ENCODE data around the gene NFE2L3. TPM values are rescaled to one million over a fixed set of nuclear protein-coding genes. Genes with fewer than 3 reads are reported as not detected.

The NFE2L3 gene
- total RNA-seq, 1 experiment from 2014 or later = 39.2 TPM

DNA sequence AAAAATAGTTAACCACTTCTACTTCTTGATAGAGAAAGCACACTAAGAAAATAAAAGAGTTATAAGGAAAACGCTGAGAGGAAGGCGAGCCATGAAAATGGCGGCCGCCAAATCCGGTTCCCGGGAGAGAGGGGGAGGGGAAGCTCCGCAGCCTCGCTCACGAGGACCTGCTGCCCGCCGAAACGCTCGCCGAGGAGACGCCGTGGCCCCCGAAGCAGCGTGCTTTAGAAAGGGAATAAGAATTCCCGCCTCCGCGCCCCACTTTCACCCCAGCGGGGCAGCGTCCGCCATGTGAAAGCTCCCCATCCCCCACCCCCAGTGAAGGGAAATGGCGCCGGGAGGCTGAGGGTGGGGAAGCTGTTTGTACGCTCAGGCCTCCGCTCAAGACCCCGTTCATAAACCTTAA, 48.0 kb downstream of the NFE2L3 start:
- Mint-ChIP-seq H3K27ac (ENCODE audit: unreplicated experiment) (peak overlapping the region; percentile 100), H3K4me3 (ENCODE audit: unreplicated experiment) (peak overlapping the region; percentile 99), H3K9me3 (ENCODE audit: unreplicated experiment) (no peaks in the 10 kb centered on the region), H3K36me3 (ENCODE audit: insufficient read depth, unreplicated experiment) (peaks cover 91% of the 10 kb centered on the region), H3K27me3 (ENCODE audit: insufficient read depth, unreplicated experiment) (no peaks in the 10 kb centered on the region), H3K4me1 (ENCODE audit: low read depth, unreplicated experiment) (peaks cover 29% of the 10 kb centered on the region)
- peaks cover 25% of the 10 kb centered on the region for H3K4me1 ChIP-seq
- no TSS peak for BruUV-seq (replicated peaks)
- ChIA-PET POLR2A (interaction anchor here (0.6 to 1.1 kb wide), 6 partner anchors 15 to 1051 kb away, joined by 3 to 5 read pairs (median 4); partner anchors contain the start of gene NFE2L3), CTCF (interaction anchor here (1.0 to 1.1 kb wide), 2 partner anchors 44 to 48 kb away, joined by 3 to 5 read pairs; partner anchors contain the start of gene NFE2L3)
- H3K4me3 ChIP-seq (ENCODE audit: low read depth, low read length) = peak overlapping the region; percentile 85
- H3K9me3 ChIP-seq = no peaks in the 10 kb centered on the region
- intact Hi-C loops (cut with micrococcal nuclease; ENCODE audit: unreplicated experiment) = loop anchor here (2.0 to 10.0 kb wide), 2 partner anchors 85 to 965 kb away; partner anchors contain the start of gene HOXA9
- peak; percentile 72 to 76 for DNase-seq
- TF ChIP-seq, protein P1, sequence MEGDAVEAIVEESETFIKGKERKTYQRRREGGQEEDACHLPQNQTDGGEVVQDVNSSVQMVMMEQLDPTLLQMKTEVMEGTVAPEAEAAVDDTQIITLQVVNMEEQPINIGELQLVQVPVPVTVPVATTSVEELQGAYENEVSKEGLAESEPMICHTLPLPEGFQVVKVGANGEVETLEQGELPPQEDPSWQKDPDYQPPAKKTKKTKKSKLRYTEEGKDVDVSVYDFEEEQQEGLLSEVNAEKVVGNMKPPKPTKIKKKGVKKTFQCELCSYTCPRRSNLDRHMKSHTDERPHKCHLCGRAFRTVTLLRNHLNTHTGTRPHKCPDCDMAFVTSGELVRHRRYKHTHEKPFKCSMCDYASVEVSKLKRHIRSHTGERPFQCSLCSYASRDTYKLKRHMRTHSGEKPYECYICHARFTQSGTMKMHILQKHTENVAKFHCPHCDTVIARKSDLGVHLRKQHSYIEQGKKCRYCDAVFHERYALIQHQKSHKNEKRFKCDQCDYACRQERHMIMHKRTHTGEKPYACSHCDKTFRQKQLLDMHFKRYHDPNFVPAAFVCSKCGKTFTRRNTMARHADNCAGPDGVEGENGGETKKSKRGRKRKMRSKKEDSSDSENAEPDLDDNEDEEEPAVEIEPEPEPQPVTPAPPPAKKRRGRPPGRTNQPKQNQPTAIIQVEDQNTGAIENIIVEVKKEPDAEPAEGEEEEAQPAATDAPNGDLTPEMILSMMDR (IDR thresholded peaks at IDR 0.05; ENCODE audit: insufficient read depth in 1 of 2, low read depth in 1 of 2, low read length in 1 of 2, severe bottlenecking in 1 of 2, unreplicated experiment in 1 of 2) = no peak
- no peaks in the 10 kb centered on the region for H3K27me3 ChIP-seq (replicated peaks; ENCODE audit: control insufficient read depth, insufficient read depth, low read length)
- peaks cover 3% of the 10 kb centered on the region for H3K36me3 ChIP-seq (ENCODE audit: control insufficient read depth, insufficient read depth, low read length)

DNA sequence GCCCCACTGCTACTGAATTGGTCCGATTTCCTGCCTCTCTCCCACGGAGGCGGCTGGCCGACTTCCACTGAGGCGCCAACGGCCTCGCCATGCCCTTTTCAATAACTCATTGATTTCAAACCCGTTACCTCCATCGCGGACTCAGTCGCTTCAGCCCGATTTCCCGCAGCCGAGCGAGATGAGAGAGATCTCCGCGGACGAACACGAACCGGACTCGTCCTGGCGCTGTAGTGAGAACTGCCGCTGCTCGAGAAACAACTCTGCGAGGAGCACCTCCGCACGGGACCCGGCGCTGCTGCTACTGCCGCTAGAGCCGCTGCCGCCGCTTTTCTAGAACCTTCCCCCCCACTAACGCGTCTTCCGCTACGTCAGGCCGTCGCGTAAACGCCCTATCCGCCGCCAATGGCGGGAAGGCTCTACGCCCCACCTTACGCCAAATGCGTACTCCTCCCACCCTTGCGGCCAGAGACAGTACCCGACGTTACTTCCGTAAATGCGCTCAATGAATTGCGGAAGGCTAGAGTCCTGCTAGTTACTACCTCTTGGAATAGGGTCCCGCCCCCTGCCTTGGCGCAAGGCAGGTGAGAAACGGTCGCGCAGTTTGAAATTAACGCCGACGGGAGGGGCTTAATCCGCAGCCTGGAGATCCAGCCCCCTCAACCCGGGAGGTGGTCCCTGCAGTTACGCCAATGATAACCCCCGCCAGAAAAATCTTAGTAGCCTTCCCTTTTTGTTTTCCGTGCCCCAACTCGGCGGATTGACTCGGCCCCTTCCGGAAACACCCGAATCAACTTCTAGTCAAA, 48.6 kb downstream of the NFE2L3 start, which contains the start of gene HNRNPA2B1:
TSS of gene HNRNPA2B1 (minus strand) at position 303 of the 803 bp plus-strand sequence. CDS start at position 134, 169 bp downstream.
- TF ChIP-seq, protein P1 (IDR thresholded peaks at IDR 0.05; ENCODE audit: insufficient read depth in 1 of 2, low read depth in 1 of 2, low read length in 1 of 2, severe bottlenecking in 1 of 2, unreplicated experiment in 1 of 2) = no peak
- Mint-ChIP-seq H3K36me3 (ENCODE audit: insufficient read depth, unreplicated experiment) (peaks cover 91% of the 10 kb centered on the region), H3K27me3 (ENCODE audit: insufficient read depth, unreplicated experiment) (no peaks in the 10 kb centered on the region), H3K4me1 (ENCODE audit: low read depth, unreplicated experiment) (peaks cover 26% of the 10 kb centered on the region), H3K27ac (ENCODE audit: unreplicated experiment) (peak within 1 kb of the TSS; percentile 100), H3K9me3 (ENCODE audit: unreplicated experiment) (no peaks in the 10 kb centered on the region), H3K4me3 (ENCODE audit: unreplicated experiment) (peak within 1 kb of the TSS; percentile 99)
- intact Hi-C loops (cut with micrococcal nuclease; ENCODE audit: unreplicated experiment) = loop anchor here (2.0 to 10.0 kb wide), 2 partner anchors 84 to 964 kb away; partner anchors contain the start of gene HOXA9
- Histone ChIP-seq H3K4me3 (ENCODE audit: low read depth, low read length) (peak within 1 kb of the TSS; percentile 99), H3K9me3 (no peaks in the 10 kb centered on the region), H3K36me3 (ENCODE audit: control insufficient read depth, insufficient read depth, low read length) (peaks cover 2% of the 10 kb centered on the region; the same call in 1 of the 2 replicates), H3K27me3 (replicated peaks; ENCODE audit: control insufficient read depth, insufficient read depth, low read length) (no peaks in the 10 kb centered on the region), H3K4me1 (peaks cover 21% of the 10 kb centered on the region)
- CTCF ChIA-PET = interaction anchor here (0.6 to 1.5 kb wide), 4 partner anchors 45 to 84 kb away, joined by 3 to 7 read pairs (median 4); partner anchors contain the start of gene NFE2L3
- BruUV-seq (replicated peaks) = no TSS peak
- POLR2A ChIA-PET = interaction anchor here (0.7 to 1.3 kb wide), 7 partner anchors 12 to 1052 kb away, joined by 3 to 10 read pairs (median 4); partner anchors contain the start of gene NFE2L3
- peak; percentile 96 for DNase-seq
